Measurements from ENCODE around the gene ADAMTS12.
"Not testable (repeated sequence)": the region's sequence is repeated elsewhere in the genome, so short reads cannot be mapped to it uniquely, and the experiment has no call there.

The ADAMTS12 gene

DNA sequence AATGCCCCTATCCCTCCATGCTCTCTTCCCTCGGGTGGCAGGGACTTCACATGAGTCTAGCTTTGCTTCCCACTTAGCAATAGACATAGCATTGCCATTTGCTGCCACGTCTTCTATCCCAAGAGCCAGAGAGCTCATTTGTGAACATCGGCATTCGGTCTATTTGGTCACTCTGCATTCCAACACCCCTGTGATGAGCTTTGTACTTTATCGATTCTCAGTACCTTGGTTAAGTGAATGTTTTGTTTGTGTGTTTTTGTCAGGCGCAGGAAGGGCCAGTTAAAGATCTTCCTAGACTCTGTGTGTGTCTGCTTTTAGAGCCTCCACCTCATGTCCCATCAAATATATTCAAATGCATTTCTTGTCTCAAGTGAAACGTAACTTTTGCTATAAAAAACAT, 309.4 kb downstream of the ADAMTS12 start:
- DNase-seq (ENCODE audit: low read depth) = no peak

DNA sequence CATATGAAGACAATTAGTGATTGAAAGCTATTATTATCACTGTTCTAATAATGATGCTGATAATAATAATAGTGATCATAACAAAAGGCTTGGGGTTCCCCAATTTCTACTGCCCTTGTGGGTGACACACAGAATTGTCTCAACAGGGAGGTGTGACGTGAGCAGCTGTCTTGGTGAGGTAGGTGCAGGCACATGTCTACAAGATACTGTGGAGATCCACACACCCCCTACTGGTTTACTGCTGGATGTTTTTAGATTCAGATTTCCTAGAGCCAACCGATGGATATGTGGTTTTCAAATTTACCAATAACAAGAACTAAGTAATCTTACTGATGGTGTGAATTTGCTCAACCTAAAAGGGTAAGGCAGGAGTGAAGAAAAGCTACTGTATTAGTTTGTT, 312.0 kb downstream of the ADAMTS12 start:
- no peak for DNase-seq (ENCODE audit: low read depth)

DNA sequence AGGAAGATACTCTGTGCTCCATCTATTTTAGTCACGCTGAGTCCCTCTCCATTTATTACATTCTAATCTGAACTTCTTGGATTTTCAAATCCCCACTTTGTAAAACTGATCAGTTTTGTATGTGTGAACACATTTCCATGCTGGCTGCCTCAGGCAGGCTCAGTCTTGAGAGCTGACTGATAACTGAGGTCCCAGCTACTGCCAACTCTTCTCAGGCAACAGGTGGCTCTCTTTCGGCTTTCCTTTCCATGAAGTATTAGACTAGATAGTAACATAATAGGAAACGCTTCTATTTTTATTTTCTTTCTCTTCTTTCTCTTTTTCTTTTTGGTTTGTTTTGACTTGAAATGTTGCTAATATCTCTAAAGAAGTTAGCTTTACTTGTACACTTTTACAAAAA, 312.6 kb downstream of the ADAMTS12 start:
- no peak for DNase-seq (ENCODE audit: low read depth)

DNA sequence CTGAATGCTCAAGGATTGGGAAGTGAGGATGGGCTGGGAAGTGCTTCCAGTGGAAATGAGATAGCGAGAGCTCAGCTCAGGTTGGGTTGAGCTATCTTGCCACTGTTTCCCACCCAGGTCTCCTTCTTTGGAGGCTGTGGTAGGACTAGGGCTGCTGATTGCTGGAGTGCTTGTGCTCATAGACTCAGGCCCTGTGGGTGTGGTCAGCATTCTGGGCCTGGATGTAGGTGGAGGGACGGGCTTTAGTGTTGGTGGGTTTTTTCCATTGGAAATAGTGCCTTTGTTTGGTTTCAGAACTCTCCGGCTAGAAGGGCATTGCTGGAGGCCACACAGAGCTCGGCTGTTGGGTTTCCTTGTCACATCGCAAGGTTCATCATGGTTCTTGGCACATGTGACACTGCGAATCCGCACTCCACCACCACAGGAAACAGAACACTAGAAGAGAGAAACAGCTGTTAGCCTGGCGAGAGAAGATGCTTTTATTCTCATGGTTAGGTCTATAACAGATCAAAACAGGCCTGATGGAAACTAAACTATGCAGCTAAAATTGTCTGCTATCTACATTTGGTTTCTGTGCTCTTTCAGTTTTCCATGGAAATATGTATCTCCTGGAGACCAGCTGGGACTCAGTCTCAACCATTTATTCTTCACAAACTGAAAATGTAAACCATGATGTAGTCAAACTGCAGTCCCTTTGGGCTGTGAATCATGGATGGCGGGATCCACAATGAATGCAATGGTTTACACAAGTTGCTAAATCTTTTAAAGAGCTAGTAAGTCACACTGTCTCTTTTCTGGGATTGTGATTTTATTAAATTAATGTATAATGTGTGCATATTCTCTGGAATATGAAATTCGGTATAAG, 314.8 kb downstream of the ADAMTS12 start:
- no peak for DNase-seq (ENCODE audit: low read depth)

DNA sequence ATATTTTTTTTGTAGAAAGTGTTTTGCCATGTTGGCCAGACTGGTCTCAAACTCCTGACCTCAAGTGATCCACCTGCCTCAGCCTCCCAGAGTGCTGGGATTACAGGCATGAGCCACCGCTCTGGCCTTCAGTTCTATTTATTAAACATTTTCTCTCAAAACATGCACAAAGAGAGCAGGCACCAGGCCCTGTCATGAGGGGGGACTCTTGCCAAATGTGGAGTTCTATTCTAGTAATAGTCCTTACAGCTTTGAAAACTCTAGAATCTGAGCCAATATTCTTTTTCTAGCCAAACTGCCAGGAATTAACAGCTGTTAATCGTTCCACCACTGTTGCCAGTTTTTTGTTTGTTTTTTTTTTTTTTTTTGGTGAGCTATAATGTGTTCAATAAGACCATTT, 326.5 kb downstream of the ADAMTS12 start:
- no peak for DNase-seq (ENCODE audit: low read depth)

DNA sequence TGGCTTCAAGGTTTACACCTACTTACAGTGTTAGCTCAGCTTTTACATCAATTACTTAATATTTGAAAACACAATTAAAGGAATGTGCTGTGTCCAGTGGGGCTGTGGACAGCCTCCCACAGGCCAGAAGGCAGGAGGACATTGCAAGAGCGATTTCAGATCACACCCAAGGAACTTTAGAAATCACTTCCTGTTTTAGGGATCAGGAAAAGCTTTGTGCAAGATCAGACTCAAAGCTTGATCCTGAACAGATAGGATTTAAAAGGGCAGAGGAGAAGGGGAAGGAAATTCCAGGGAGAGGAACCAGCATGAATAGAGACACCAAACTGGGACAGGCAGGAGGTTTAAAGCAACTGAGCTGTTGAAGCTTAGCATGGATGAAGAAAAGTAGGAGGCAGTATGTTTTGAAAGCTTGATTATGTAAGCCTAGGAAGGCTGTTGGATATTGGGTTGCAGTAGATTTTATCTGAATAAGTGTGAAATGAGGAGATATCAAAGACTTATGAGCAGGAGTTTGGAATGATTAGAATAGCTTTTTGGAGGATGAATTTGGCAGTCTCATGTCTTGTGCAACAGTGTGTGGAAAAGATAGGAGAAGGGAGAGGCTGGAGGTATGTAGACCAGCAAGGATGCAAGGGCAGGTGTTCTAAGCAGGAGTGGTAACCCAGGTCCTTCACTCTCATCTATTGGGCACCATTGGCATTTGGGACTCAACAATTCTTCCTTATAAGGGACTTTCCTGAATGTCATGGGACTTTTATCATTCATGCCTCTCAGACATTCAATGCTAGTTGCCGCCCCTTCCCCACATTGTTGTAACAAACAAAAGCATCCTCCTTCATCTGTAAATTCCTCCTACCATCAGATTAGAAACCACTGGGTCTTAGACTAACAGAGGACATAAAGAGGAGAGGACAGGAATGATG, 327.5 kb downstream of the ADAMTS12 start:
- DNase-seq (ENCODE audit: low read depth) = no peak

DNA sequence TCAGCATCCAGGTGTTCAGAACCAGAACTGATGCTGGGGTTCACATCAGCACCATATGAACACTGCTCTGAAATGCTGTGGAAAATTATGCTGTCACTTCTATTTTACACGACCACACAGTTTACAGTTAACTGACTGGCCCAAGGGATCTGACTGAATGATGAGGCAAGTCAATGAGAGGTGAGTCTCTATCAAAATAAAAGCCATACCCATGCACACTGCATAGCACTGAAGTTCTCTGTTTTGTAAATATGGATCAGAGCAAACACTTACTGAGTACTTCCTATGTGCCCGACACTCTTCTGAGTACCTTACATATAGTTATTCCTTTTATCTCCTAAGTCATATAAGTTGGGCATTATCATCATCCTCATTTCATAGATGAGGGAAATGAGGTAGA, 328.3 kb downstream of the ADAMTS12 start:
- DNase-seq (ENCODE audit: low read depth) = no peak

DNA sequence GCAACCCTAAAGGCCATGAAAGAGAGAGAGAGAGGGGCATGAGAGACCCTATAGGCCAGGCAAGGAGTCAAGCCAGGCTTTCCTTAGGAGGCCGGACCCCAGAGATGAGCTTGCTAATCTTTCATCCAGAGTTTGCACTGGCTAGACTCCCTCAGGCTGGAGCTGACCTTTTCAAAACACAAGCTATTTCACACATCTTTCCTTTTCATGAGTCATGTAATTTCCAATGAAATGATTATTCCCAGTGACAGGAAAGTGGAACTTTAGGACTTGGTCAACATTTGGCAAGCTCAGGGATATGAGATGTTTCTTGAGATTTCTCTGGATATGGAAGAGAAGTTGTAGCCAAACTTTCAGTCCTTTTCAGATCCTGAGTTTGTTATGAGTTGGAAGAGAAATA, 333.3 kb downstream of the ADAMTS12 start:
- DNase-seq (ENCODE audit: low read depth) = no peak

DNA sequence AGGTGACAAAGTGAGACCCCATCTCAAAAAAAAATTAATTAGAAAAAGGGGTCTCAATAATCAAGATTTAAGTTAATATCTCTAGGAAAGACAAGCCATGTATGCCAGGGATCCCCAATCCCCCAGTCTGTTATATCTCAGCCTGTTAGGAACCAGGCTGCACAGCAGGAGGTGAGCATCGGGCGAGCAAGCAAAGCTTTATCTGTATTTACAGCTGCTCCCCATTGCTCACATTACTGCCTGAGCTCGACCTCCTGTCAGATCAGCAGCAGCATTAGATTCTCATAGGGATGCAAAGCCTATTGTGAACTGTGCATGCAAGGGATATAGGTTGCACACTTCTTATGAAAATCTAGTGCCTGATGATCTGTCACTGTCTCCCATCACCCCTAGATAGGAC, 334.2 kb downstream of the ADAMTS12 start:
- DNase-seq (ENCODE audit: low read depth) = no peak

DNA sequence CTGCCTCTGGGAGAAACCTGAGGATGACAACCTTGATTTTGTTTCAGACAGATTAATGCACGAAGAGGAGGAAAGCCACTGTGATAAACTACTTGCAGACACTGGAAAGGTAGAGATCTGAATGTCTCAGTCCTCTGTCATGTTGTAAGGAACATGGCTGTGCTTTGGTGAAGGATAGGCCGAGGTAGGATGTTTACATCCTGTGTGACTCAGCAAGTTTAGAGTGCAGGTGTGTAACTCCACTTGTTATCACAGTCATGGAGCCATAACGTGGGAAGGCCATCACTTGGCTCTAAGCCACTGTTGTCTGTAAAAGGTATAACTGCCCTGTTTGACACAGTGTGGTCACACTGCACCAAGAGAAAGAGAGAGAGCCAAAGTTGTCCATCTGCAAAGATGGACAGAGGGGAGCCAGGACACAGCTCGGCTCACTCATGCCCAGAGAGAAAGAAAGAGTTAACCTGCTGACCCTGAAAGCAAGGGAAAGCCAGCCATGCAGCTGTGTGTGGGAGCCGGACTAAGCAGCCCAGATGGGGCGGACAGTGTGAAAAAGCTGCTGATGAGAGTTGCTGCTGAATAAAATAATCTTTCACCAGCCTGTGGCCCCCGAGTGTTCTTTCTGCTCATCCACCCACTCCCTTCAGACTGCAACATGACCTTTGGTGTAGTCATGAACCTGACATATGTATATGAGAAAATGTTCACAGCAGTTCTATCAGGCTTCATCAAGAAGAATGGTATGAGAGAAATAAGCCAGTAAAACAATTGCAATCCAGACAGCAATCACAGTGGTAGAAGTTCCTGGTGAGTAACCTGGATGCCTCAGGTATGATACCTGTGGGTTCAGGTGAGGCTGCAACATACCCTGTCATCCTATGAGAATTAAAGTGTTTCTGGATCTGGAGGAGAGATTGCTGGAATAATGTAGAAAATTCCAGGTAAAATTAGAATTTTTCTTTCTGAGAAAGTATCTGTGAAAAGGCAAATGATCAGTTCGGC, 335.2 kb downstream of the ADAMTS12 start:
- DNase-seq (ENCODE audit: low read depth) = no peak

DNA sequence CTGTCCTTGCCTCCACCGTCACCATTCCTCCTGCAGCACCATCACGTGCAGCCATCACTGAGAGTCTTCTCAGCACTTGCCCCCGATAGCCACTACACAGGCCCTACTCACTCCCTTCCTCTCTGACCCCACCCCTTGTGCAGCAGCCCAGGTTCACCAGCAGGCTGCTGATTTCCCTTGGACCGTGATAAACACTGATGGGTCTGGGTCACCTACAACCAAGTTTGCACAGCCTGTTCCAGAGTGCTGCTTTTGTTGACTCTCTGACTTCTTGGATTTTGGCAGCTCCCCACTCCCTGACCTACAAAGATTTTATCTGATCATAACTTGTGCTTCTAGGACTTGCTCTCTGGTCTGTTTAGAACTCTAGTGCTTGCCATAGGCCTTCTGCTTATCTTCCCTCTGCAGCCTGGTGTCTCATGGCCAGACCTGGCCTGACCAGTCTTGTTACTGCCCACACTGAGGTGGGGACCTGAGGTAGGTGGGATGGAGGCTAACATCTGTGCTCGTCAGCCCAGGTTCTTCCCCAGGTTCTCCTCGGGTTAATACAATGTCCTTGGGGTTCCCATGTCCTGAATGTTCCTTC, 341.7 kb downstream of the ADAMTS12 start:
- DNase-seq (ENCODE audit: low read depth) = no peak

DNA sequence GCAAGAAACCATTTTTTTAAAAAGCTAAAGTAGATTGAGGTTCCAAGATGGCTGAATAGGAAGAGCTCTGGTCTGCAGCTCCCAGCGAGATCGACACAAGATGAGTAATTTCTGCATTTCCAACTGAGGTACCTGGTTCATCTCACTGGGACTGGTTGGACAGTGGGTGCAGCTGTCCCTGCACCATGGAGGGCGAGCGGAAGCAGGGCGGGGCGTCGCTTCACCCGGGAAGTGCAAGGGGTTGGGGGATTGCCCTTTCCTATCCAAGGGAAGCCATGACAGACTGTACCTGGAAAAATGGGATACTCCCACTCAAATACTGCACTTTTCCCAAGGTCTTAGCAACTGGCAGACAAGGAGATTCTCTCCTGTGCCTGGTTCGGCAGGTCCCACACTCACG, 352.0 kb downstream of the ADAMTS12 start:
- DNase-seq (ENCODE audit: low read depth) = not testable (repeated sequence)

DNA sequence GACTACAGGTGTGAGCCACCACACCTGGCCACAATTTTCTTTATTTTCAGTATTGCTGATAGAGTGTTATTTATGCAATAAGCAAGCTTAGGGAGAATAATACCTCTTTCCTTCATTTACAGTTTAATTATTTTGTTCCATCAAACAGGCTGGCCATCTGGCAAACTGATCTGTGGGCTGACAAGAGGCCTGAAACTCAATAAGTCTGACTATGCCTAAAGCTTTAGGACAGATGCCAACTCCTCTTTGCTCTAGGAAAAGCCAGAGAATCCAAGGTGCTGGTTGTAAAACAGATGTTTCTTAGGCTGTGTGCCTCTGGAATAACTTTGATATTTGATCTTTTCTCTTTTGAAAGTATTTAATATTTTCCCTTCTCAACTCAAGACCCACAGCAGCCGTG, 352.6 kb downstream of the ADAMTS12 start:
- no peak for DNase-seq (ENCODE audit: low read depth)

DNA sequence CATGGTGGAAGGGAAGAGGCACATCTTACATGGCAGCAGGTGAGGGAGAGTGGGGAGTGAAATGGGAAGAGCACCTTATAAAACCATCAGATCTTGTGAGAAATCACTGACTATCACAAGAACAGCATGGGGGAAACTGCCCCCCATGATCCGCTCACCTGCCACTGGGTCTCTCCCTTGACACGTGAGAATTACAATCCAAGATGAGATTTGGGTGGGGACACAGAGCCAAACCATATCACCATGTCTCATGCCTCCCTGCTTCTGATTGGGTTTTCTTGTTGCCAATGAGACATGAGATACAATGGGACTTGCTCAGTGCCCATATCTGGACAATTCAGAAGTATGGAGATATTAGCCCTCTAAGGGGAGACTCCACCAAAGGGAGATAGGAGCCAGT, 353.6 kb downstream of the ADAMTS12 start:
- no peak for DNase-seq (ENCODE audit: low read depth)

DNA sequence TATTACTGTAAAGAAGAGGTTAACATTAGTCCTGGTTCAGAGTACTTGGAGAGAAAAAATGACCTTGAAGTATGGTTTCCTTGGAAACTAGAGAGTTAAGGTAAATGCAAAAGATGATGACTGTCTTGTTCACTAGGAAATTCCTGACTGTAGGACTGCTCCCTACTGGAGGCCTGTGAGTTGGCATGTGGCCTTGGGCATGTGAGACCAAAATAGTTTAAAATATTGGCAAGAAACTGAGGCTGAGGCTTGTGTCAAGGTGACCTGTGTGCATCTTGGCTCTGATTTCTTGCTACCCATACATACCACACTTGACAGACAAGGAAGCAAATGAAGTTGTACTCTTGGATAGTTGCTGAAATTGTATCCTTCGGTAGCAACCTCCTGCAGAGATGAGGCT, 354.6 kb downstream of the ADAMTS12 start:
- DNase-seq (ENCODE audit: low read depth) = no peak

DNA sequence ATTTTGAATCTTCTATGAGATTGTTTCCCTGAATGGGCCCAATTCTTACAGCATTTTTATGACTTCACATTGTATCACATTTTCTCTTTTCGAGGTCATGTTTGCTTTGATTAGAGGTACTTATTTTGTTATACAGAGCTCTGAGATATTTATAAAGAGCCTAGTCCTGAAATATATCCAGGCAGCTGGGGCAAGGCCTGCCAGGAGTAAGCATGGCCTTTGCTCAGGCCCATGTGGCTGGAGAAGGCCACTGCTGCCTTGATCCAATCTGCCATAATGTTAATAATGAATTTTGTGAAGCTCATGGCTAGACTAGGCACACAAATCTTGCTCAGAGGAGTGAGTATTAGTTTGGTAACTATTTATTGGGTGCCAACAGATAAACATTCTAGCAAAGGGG, 355.0 kb downstream of the ADAMTS12 start:
- DNase-seq (ENCODE audit: low read depth) = no peak

DNA sequence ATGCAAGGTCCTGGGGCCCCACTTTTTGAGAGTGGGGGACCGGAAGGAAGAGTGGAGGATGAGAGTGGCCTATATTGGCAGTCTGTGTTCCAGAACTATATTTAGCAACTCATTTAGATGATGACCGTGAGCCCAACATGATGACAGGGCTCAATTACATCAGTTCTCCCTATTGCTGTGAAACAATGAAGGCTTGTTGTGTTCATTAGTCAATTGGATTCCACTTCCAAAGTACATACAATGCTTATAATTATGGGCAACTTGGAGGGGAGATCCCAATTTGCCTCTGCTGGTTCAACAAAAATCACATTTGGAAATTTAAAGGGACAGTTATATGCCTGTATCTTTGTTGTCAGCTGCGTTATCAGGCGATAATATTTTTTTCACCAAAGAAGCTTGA, 360.0 kb downstream of the ADAMTS12 start:
- no peak for DNase-seq (ENCODE audit: low read depth)

DNA sequence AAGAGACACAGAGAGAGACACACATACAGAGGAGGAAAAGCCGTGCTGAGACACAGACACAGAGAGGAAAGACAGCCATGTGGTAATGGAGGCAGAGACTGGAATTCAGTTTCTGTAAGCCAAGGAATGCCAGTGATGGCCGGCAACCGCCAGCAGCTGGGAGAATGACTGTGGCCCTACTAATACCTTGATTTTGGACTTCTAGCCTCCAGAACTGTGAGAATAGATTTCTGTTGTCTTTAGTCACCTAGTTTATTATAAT, 360.8 kb downstream of the ADAMTS12 start:
- no peak for DNase-seq (ENCODE audit: low read depth)

DNA sequence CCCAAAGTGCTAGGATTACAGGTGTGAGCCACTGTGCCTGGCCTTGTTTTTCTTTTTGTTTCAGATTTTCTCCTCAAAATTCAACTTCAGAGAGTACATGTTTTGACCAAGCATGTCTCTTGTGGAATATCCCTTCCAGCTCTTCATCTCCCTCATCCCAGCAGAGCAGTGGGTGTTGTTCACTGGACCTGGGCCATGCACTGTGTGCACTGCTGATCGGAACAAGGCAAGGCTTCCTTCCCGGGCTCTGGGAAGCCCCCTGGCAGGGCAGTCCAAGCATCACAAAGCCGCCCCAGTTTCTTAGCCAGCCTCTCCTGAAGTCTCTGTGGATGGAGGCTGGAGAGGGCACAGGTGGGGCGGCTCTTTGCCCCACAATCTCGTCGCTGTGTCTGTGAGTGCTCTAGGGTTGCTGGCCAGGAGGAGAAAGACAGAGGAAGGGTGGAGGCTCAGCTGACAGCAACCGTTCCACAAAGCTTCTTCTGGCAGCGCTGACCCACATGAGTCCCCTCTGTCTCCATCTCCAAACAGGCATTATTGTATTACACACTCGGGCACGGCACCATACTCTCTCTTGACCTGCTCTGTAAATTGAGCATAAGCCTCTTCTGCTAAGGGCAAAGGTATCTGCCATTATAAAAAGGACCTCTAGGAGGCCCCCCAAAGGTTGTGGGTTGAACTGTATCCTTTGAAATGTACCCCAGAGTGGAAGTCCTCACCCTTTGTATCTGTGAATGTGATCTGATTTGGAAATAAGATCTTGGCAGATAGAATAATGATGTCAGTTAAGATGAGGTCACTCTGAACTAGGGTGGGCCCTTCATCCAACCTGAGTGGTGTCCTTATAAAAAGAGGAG, 361.4 kb downstream of the ADAMTS12 start:
- DNase-seq (ENCODE audit: low read depth) = no peak

DNA sequence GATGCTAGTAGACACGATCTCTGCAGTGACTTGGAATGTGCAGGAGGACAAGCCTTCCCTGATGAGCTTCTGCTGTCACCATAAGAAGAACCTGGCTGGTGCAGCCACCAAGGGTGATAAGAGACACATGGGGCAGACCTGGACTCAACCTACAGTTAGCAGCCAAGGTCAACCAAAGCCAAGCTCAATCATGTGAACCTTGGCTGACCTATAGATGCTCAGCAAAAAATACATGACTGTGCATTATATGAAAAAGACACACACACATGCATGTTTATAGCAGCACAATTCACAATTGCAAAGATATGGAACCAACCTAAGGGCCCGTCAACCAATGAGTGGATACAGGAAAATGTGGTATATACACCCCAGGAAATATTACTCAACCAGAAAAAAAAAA, 364.1 kb downstream of the ADAMTS12 start:
- DNase-seq (ENCODE audit: low read depth) = no peak

DNA sequence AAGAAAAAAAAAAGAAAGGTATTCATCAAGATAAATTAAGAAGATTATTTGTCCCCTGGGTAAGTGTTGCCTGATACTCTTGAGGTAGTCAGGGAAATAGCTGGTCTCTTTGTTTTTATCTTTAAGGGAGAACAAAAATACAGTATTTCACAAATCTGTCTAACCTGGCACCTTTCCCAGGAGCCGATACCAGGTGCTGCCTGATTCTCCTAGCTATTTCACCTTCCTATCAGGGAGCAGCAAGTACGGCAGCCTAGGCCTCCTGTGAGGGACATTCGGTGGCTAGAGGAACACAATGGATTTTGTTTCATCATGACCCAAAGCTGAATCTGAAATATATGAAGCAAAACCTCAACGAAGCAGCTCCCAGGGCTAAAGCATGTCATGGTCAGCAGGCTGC, 365.0 kb downstream of the ADAMTS12 start:
- DNase-seq (ENCODE audit: low read depth) = no peak
